NT2/D1 (cell line): ENCODE data around the gene TBC1D2.
"Not testable (repeated sequence)": the region's sequence is repeated elsewhere in the genome, so short reads cannot be mapped to it uniquely, and the experiment has no call there.

Experiments
- SUZ12 ChIP-seq: IDR thresholded peaks from 2 replicates; pipeline ENCODE4 v1.6.1; 2011; ENCODE audit not compliant: insufficient read length, insufficient read depth; ENCODE audit errors: extremely low read depth
- YY1 ChIP-seq: IDR thresholded peaks from 2 replicates; pipeline ENCODE4 v1.6.1; 2011; ENCODE audit not compliant: insufficient read length, insufficient read depth
- ZNF274 ChIP-seq: IDR thresholded peaks from 2 replicates; pipeline ENCODE4 v1.6.1; 2011; ENCODE audit warnings: mild to moderate bottlenecking, low read depth, low read length

DNA sequence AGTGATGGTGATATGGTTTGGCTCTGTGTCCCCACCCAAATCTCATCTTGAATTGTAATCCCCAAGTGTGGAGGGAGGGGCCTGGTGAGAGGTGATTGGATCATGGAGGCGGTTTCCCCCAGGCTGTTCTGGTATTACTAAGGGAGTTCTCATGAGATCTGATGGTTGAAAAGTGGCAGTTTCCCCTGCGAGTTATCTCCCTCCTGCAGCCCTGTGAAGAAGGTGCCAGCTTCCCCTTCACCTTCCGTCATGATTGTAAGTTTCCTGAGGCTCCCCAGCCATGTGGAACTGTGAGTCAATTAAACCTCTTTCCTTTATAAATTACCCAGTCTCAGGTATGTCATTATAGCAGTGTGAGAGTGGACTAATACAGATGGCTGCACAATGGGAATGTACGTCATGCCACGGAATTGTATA lies 80.9 kb downstream of the TBC1D2 start:
- not testable (repeated sequence) for TF ChIP-seq ZNF274, YY1, SUZ12
